Chondrocyte (in vitro differentiated cells): ENCODE results near the gene HIP1. TPM values are rescaled to one million over a fixed set of nuclear protein-coding genes. Genes with fewer than 3 reads are reported as not detected.

Source experiments
- DNase-seq: peaks from one replicate; pipeline ENCODE4 v3.0.0; 2021; ENCODE audit warnings: mixed read lengths, low spot score
- H3K27ac Mint-ChIP-seq: one replicate; pipeline ENCODE4 v1.8.0; 2021; ENCODE audit warnings: mild to moderate bottlenecking, moderate library complexity, mixed read lengths; ENCODE audit not compliant: unreplicated experiment
- H3K27me3 Mint-ChIP-seq: 2 replicates; pipeline ENCODE4 v1.8.0; 2021; ENCODE audit warnings: low read depth, mixed read lengths
- H3K36me3 Mint-ChIP-seq: 2 replicates; pipeline ENCODE4 v1.8.0; 2021; ENCODE audit warnings: low read depth, mixed read lengths
- H3K4me1 Mint-ChIP-seq: 2 replicates; pipeline ENCODE4 v1.8.0; 2021; ENCODE audit warnings: low read depth, mild to moderate bottlenecking, mixed read lengths
- H3K4me3 Mint-ChIP-seq: one replicate; pipeline ENCODE4 v1.8.0; 2021; ENCODE audit warnings: mild to moderate bottlenecking, moderate library complexity, mixed read lengths; ENCODE audit not compliant: unreplicated experiment
- H3K9me3 Mint-ChIP-seq: 2 replicates; pipeline ENCODE4 v1.8.0; 2021; ENCODE audit warnings: low read depth, mixed read lengths
- total RNA-seq: library from RNA; stranded (reverse); gene quantifications from 3 replicates; pipeline ENCODE4 v1.2.1, GENCODE V29; 2021
- TF ChIP-seq, protein P1 (sequence below): fragments of 200-600 bp; sonication (generic); IDR thresholded peaks from 2 replicates; pipeline ENCODE4 v1.5.0; 2021; ENCODE audit warnings: antibody characterized with exemption, mild to moderate bottlenecking, moderate library complexity

HIP1 gene
- total RNA-seq, 1 donor from 2014 or later = 46.6 TPM

DNA sequence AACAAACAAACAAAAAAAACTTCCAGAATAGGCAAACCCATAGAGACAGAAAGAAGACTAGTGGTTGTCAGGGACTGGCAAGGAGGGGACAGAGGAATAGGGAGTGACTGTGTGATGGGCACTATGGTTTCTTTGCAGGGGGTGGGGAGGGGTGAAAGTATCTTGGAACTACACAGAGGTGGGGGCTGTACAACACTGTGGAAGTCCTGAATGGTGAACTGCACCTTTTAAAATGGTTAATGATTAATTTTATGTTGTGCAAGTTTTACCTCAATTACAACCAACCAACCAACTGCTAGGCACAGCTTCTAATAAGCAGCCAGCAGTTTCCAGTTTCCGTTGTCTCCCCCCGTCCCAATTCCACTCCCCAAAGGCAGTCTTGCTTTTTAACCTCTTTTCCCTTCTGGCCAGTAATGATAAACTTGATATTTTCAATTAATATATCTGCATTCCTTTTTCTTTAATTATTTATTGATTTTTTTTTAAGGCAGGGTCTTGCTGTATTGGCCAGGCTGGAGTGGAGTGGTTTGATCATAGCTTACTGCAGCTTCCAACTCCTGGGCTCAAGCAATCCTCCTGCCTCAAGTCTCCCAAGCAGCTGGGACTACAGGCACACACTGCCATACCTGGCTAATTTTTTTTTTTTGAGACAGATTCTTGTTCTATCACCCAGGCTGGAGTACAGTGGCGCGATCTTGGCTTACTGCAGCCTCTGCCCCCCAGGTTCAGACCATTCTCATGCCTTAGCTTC lies 46.8 kb downstream of the HIP1 start:
- no peak overlapping the region for H3K4me3 Mint-ChIP-seq
- TF ChIP-seq, protein P1, sequence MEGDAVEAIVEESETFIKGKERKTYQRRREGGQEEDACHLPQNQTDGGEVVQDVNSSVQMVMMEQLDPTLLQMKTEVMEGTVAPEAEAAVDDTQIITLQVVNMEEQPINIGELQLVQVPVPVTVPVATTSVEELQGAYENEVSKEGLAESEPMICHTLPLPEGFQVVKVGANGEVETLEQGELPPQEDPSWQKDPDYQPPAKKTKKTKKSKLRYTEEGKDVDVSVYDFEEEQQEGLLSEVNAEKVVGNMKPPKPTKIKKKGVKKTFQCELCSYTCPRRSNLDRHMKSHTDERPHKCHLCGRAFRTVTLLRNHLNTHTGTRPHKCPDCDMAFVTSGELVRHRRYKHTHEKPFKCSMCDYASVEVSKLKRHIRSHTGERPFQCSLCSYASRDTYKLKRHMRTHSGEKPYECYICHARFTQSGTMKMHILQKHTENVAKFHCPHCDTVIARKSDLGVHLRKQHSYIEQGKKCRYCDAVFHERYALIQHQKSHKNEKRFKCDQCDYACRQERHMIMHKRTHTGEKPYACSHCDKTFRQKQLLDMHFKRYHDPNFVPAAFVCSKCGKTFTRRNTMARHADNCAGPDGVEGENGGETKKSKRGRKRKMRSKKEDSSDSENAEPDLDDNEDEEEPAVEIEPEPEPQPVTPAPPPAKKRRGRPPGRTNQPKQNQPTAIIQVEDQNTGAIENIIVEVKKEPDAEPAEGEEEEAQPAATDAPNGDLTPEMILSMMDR = no peak

DNA sequence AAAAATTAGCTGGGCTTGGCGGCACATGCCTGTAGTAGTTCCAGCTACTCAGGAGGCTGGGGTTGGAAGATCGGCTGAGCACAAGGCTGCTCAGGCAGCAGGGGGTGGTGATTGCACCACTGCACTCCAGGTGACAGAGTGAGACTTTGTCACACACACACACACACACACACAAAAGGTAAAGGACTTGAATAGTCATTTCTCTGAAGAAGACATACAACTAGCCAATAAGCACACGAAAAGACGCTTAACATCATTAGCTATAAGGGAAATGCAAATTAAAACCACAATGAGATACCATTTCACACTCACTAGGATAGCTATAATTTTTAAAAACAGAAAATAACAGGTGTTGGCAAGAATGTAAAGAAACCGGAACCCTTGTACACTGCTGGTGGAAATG lies 48.6 kb downstream of the HIP1 start:
- TF ChIP-seq, protein P1 = no peak
- H3K4me1 Mint-ChIP-seq = peaks cover 16% of the 10 kb centered on the region
- no peak for DNase-seq
- H3K4me3 Mint-ChIP-seq = no peak overlapping the region
- no peaks in the 10 kb centered on the region for H3K9me3 Mint-ChIP-seq
- H3K36me3 Mint-ChIP-seq = peaks cover 8% of the 10 kb centered on the region
- no peak overlapping the region for H3K27ac Mint-ChIP-seq
- no peaks in the 10 kb centered on the region for H3K27me3 Mint-ChIP-seq

More for the DNA sequence above, 46.8 kb downstream of the HIP1 start:
- Mint-ChIP-seq H3K27ac (no peak overlapping the region), H3K36me3 (peaks cover 9% of the 10 kb centered on the region), H3K4me1 (peaks cover 16% of the 10 kb centered on the region), H3K27me3 (no peaks in the 10 kb centered on the region), H3K9me3 (no peaks in the 10 kb centered on the region)
- DNase-seq = no peak

DNA sequence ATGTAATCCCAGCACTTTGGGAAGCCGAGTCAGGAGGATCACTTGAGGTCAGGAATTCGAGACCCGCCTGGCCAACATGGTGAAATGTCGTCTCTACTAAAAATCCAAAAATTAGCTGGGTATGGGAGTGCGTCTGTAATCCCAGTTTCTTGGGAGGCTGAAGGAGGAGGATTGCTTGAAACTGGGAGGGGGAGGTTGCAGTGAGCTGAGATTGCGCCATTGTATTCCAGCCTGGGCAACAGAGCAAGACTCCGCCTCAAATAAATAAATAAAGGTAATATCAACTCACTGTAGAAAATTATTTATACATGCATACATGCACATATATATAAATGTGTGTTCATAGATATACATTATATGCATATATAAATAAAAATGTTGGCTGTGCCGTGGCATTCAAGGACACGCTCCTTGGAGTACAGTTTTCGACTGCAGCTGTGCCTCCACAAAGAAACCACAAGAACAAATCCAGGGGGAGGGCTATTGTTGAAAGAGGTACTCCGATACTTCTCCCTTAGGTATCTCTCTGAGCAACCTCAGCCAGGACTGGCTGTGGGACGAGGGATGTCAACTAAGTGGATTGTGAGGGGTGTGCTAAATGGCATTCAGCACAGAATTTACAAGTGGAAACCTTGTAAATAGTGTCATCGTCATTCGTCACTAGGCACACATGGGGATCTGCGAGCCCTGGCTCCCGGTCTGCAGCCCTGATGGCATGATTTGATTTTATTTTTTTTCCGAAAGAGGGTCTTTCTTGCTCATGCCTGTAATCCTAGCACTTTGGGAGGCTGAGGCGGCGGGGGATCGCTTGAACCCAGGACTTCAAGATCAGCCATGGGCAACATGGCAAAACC lies 49.3 kb downstream of the HIP1 start:
- peaks cover 6% of the 10 kb centered on the region for H3K36me3 Mint-ChIP-seq

DNA sequence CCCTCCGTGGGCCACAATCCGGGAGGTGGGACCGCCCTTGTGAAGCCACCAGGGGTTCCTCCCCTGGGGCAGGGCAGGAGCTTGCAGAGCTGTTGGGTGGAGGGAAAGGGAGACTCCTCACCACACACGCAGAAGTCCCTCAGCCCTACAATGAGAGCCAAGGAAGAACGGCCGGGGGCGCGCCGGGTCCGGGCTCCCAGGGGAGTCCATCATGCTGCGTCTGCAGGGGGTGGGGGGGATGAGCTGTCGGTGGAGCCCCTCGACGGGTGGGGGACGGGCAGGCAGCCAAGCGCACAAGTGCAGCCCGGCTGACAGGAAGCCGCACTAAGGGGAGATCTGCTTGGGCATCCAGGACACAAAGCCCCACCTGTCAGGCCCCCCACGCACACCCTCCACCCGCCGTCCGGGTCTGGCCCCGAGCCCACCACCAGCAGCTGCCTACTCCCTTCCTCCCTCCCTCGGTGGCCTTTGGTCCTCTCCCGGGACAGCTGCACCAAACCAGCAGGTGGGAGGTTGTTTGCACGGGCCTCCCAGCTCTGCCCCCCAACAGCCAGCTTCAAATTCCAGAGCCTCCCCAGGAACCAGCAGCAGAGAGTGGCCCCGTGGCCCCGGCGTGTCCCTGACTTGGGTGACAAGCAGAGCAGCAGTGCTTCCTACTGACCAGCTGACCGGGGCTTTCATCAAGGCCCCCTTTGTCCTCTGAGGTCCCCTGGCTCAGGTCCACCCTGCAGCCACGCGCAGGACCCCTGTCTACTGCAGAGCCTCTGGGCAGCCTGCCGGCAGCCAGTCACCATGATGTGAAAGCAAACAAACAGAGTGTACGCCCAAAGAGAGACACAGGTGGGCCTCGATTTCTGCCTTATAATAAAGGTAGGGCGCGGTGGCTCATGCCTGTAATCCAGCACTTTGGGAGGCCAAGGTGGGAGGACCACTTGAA lies 50.3 kb downstream of the HIP1 start:
- no peak for DNase-seq
- H3K9me3 Mint-ChIP-seq = no peaks in the 10 kb centered on the region
- H3K27ac Mint-ChIP-seq = no peak overlapping the region
- TF ChIP-seq, protein P1 = no peak
- H3K4me3 Mint-ChIP-seq = no peak overlapping the region
- peaks cover 11% of the 10 kb centered on the region for H3K4me1 Mint-ChIP-seq
- peaks cover 4% of the 10 kb centered on the region for H3K36me3 Mint-ChIP-seq
- no peaks in the 10 kb centered on the region for H3K27me3 Mint-ChIP-seq

More for the DNA sequence above, 49.3 kb downstream of the HIP1 start:
- H3K27me3 Mint-ChIP-seq = no peaks in the 10 kb centered on the region
- H3K4me1 Mint-ChIP-seq = peaks cover 11% of the 10 kb centered on the region
- TF ChIP-seq, protein P1 = no peak
- no peak for DNase-seq
- no peak overlapping the region for H3K4me3 Mint-ChIP-seq
- H3K27ac Mint-ChIP-seq = no peak overlapping the region
- H3K9me3 Mint-ChIP-seq = no peaks in the 10 kb centered on the region
